Measurements from ENCODE around the gene BMAL1. TPM values are rescaled to one million over a fixed set of nuclear protein-coding genes. Genes with fewer than 3 reads are reported as not detected.
A peak's percentile ranks its signal among the peaks of the same experiment; 100 is the strongest.
"Not testable (repeated sequence)": the region's sequence is repeated elsewhere in the genome, so short reads cannot be mapped to it uniquely, and the experiment has no call there.

BMAL1 gene
- polyA plus RNA-seq, 3 donors = 10.2 to 43.4 (median 11.5) TPM

GRCh38 chr11:13434247-13435205, 156.9 kb downstream of the BMAL1 start:
- Mint-ChIP-seq H3K9me3 (peaks cover 2 to 7% (median 4%) of the 10 kb centered on the region in 7 donors), H3K4me1 (peaks cover 29% of the 10 kb centered on the region), H3K27ac (peak overlapping the region in 1 of 7 donors; percentile 41), H3K4me3 (no peak overlapping the region), H3K36me3 (peaks cover 3 to 16% of the 10 kb centered on the region in 2 donors), H3K27me3 (ENCODE audit: low read depth in 3 of 3) (no peaks in the 10 kb centered on the region)
- Histone ChIP-seq H3K4me2 (replicated peaks; ENCODE audit: extremely low read depth, low read length, poor library complexity, severe bottlenecking) (no peak overlapping the region), H3K4me1 (ENCODE audit: control insufficient read depth in 1 of 2, insufficient read depth in 2 of 2, low read length in 2 of 2) (peaks cover 8 to 13% of the 10 kb centered on the region in 2 donors), H3K9ac (ENCODE audit: insufficient read depth, low read length, poor library complexity, severe bottlenecking) (no peak overlapping the region), H3K36me3 (replicated peaks in 1 of 2; ENCODE audit: control insufficient read depth in 1 of 2, insufficient read depth in 2 of 2, low read length in 2 of 2) (no peaks in the 10 kb centered on the region), H3K27me3 (ENCODE audit: control insufficient read depth in 2 of 2, insufficient read depth in 2 of 2, low read length in 2 of 2) (no peaks in the 10 kb centered on the region), H2AFZ (ENCODE audit: insufficient read depth, low read depth, low read length, poor library complexity, severe bottlenecking) (no peak overlapping the region), H3K9me3 (replicated peaks in 1 of 2; ENCODE audit: control insufficient read depth in 1 of 2, insufficient read depth in 1 of 2, low read length in 2 of 2) (peaks cover 0 to 4% of the 10 kb centered on the region in 2 donors), H3K27ac (ENCODE audit: low read depth in 1 of 2, low read length in 2 of 2) (no peak overlapping the region), H4K20me1 (ENCODE audit: insufficient read depth, low read length) (peaks cover 30% of the 10 kb centered on the region), H3K4me3 (replicated peaks in 1 of 3; ENCODE audit: low read depth in 2 of 3, low read length in 3 of 3) (no peak overlapping the region), H3K79me2 (ENCODE audit: insufficient read depth, low read length) (peaks cover 24% of the 10 kb centered on the region)
- DNase-seq = no peak
- intact Hi-C loops (cut with micrococcal nuclease) = no loop called here
- TF ChIP-seq CTCF (IDR thresholded peaks at IDR 0.05) = no peak
- 100% methylated on average over 5 of the region's 6 CpGs for WGBS (ENCODE audit: insufficient coverage)

GRCh38 chr11:13436836-13437235, 159.2 kb downstream of the BMAL1 start:
- H3K9me3 Mint-ChIP-seq; H3K9me3 ChIP-seq (replicated peaks in 1 of 2; ENCODE audit: control insufficient read depth in 1 of 2, insufficient read depth in 1 of 2, low read length in 2 of 2); H3K4me3 ChIP-seq (replicated peaks in 1 of 3; ENCODE audit: low read depth in 2 of 3, low read length in 3 of 3); H2AFZ ChIP-seq (ENCODE audit: insufficient read depth, low read depth, low read length, poor library complexity, severe bottlenecking); H3K9ac ChIP-seq (ENCODE audit: insufficient read depth, low read length, poor library complexity, severe bottlenecking); H3K36me3 ChIP-seq (replicated peaks in 1 of 2; ENCODE audit: control insufficient read depth in 1 of 2, insufficient read depth in 2 of 2, low read length in 2 of 2); H3K4me3 Mint-ChIP-seq; intact Hi-C loops (cut with micrococcal nuclease); H3K27me3 ChIP-seq (ENCODE audit: control insufficient read depth in 2 of 2, insufficient read depth in 2 of 2, low read length in 2 of 2); H3K36me3 Mint-ChIP-seq; H3K27me3 Mint-ChIP-seq (ENCODE audit: low read depth in 3 of 3); H3K4me2 ChIP-seq (replicated peaks; ENCODE audit: extremely low read depth, low read length, poor library complexity, severe bottlenecking): not testable (repeated sequence)
- H3K79me2 ChIP-seq (ENCODE audit: insufficient read depth, low read length) = peaks cover 16% of the 10 kb centered on the region
- H3K27ac ChIP-seq (ENCODE audit: low read depth in 1 of 2, low read length in 2 of 2) = peak overlapping the region in 1 of 2 donors; percentile 17
- WGBS (ENCODE audit: insufficient coverage) = 60% methylated on average over 7 of the region's 7 CpGs
- peaks cover 32% of the 10 kb centered on the region for H3K4me1 Mint-ChIP-seq
- peaks cover 38% of the 10 kb centered on the region for H4K20me1 ChIP-seq (ENCODE audit: insufficient read depth, low read length)
- DNase-seq = peak; percentile 3 to 26 (median 10)
- H3K27ac Mint-ChIP-seq = peak overlapping the region in 5 of 7 donors; percentile 32 to 59 (median 50)
- H3K4me1 ChIP-seq (ENCODE audit: control insufficient read depth in 1 of 2, insufficient read depth in 2 of 2, low read length in 2 of 2) = peaks cover 8 to 13% of the 10 kb centered on the region in 2 donors

Other genes starting within 250 kb of the BMAL1 start
- 10 to 100 TPM in 2 of 3 donors, 1 to 10 TPM in 1; 9.6 to 19.8 (median 13.8) TPM for gene BTBD10, start 185.4 kb downstream of the BMAL1 start, polyA plus RNA-seq
- not detected for gene PTH, start 218.2 kb downstream of the BMAL1 start, polyA plus RNA-seq

All from CD14-positive monocyte (primary cell).